A673 (cell line): ENCODE measurements around the gene MEF2B. TPM values are rescaled to one million over a fixed set of nuclear protein-coding genes. Genes with fewer than 3 reads are reported as not detected.
A peak's percentile ranks its signal among the peaks of the same experiment; 100 is the strongest.
"Not testable (repeated sequence)": the region's sequence is repeated elsewhere in the genome, so short reads cannot be mapped to it uniquely, and the experiment has no call there.

ENCODE experiments used
- BruUV-seq: library from RNA; stranded (reverse); fragments of 400-500 nt; replicated peaks from 2 replicates; lab custom pipeline; 2021; lab: Mats Ljungman, UMichigan
- CTCF ChIA-PET: fragments of 300-600 bp; sonication (Branson Sonifier 250); formaldehyde crosslinking; loops from one replicate; lab custom pipeline; 2022; ENCODE audit warnings: antibody characterized with exemption; lab: Charles Lee
- POLR2A ChIA-PET: fragments of 300-600 bp; sonication (Branson Sonifier 250); formaldehyde crosslinking; loops from one replicate; lab custom pipeline; 2022; ENCODE audit warnings: antibody characterized with exemption; ENCODE audit not compliant: low non-redundant PET; lab: Charles Lee
- DNase-seq: peaks from one replicate; pipeline ENCODE4 v3.0.0-alpha.2; 2015; ENCODE audit warnings: low spot score
- H3K27ac ChIP-seq: fragments of 200-600 bp; sonication (generic); 2 replicates; pipeline ENCODE4 v1.5.1; 2016; ENCODE audit warnings: mixed run types, low read depth, mild to moderate bottlenecking, mixed read lengths, antibody characterized with exemption, low read length; ENCODE audit not compliant: poor library complexity, severe bottlenecking
- H3K27me3 ChIP-seq: fragments of 200-600 bp; sonication (generic); replicated peaks from 2 replicates; pipeline ENCODE4 v1.6.1; 2017; ENCODE audit warnings: mixed run types, low read depth, mild to moderate bottlenecking, mixed read lengths, antibody characterized with exemption, low read length; ENCODE audit not compliant: insufficient read depth, poor library complexity
- H3K36me3 ChIP-seq: fragments of 200-600 bp; sonication (generic); 2 replicates; pipeline ENCODE4 v1.6.1; 2016; ENCODE audit warnings: mixed run types, mild to moderate bottlenecking, mixed read lengths, antibody characterized with exemption, low read length; ENCODE audit not compliant: insufficient read depth, poor library complexity, severe bottlenecking
- H3K4me1 ChIP-seq: fragments of 200-600 bp; sonication (generic); 2 replicates; pipeline ENCODE4 v1.6.1; 2017; ENCODE audit warnings: mixed run types, mild to moderate bottlenecking, mixed read lengths, antibody characterized with exemption, low read length; ENCODE audit not compliant: insufficient read depth, poor library complexity, severe bottlenecking
- H3K4me3 ChIP-seq: fragments of 200-600 bp; sonication (generic); 2 replicates; pipeline ENCODE4 v1.5.1; 2016; ENCODE audit warnings: low read depth, mixed run types, mild to moderate bottlenecking, mixed read lengths, low read length; ENCODE audit not compliant: poor library complexity, severe bottlenecking
- H3K9me3 ChIP-seq: fragments of 200-600 bp; sonication (generic); 2 replicates; pipeline ENCODE4 v1.6.1; 2016; ENCODE audit warnings: mixed run types, low read depth, mild to moderate bottlenecking, mixed read lengths, antibody characterized with exemption, low read length; ENCODE audit not compliant: poor library complexity, severe bottlenecking
- CTCF ChIP-seq: fragments of 300-800, 200-600 bp; sonication (generic); conservative IDR thresholded peaks from 2 replicates; pipeline ENCODE4 v1.5.1; 2017; ENCODE audit warnings: low read depth, mild to moderate bottlenecking, antibody characterized with exemption, low read length, moderate library complexity, mixed read lengths
- EZH2 ChIP-seq: fragments of 200-600 bp; sonication (generic); IDR thresholded peaks from 2 replicates; pipeline ENCODE4 v1.6.1; 2017; ENCODE audit warnings: borderline replicate concordance, low read depth, mild to moderate bottlenecking, mixed read lengths, antibody characterized with exemption, low read length; ENCODE audit not compliant: poor library complexity, severe bottlenecking
- intact Hi-C: fragments of 100-400 bp; cut with micrococcal nuclease; formaldehyde crosslinking; loops from one replicate; pipeline ENCODE4 v1.10.0; 2022; ENCODE audit not compliant: unreplicated experiment
- total RNA-seq: library from RNA; stranded (reverse); gene quantifications from 2 replicates; pipeline ENCODE4 v1.2.3, GENCODE V29; 2021

Gene MEF2B
- total RNA-seq, 1 experiment from 2014 or later, result 2.9 TPM

DNA sequence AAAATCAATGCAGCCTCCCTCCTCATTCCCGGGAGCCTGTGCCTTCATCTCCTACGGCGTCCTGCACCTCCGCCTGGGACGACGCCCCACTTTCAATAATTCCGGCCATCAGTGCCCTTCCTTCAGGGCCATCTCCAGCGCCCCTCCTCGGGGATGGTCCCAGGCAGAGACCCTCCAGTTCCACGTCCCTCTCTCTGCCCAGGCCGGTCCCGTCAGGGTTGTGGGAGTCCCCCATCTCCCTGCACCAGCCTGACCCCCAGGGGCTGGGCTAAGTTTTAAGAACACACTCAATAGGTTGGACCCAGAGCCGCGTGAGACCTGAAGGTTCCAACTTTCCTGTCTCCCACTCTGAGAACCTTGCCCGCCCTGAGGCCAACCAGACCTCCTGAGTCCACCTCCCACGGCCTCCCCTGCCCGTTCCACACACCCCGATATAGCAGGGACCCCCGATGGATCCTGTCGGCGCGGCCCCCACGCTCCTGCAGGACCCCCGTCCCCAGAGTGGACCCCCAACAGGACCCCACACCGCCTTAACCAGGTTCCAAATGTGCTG lies 32.4 kb downstream of the MEF2B start:
- BruUV-seq, result no TSS peak
- H3K27me3 ChIP-seq, result no peaks in the 10 kb centered on the region
- H3K36me3 ChIP-seq, result no peaks in the 10 kb centered on the region
- intact Hi-C loops, result loop anchor here (5.0 kb wide), 1 partner anchor 140 kb away; no protein-coding TSS in a partner anchor
- ChIA-PET CTCF (interaction anchor here (1.0 kb wide), 1 partner anchor 8 kb away, joined by 3 read pairs; no protein-coding TSS in a partner anchor), POLR2A (no interaction called here)
- TF ChIP-seq CTCF (no peak), EZH2 (no peak)
- peak overlapping the region; percentile 88 for H3K27ac ChIP-seq
- no peak for DNase-seq
- peak overlapping the region; percentile 72 for H3K4me3 ChIP-seq
- H3K9me3 ChIP-seq, result no peaks in the 10 kb centered on the region
- H3K4me1 ChIP-seq, result no peaks in the 10 kb centered on the region

- H3K4me1 ChIP-seq, H3K27me3 ChIP-seq, H3K9me3 ChIP-seq, POLR2A ChIA-PET, H3K27ac ChIP-seq, BruUV-seq, H3K4me3 ChIP-seq, CTCF ChIA-PET, DNase-seq, H3K36me3 ChIP-seq: not testable (repeated sequence)
- intact Hi-C loops, result loop anchor here (5.0 kb wide), 1 partner anchor 138 kb away; no protein-coding TSS in a partner anchor
These were observed 34.4 kb downstream of the MEF2B start for GRCh38 chr19:19135713-19136112.

GRCh38 chr19:19134687-19135158 lies 35.3 kb downstream of the MEF2B start:
- Histone ChIP-seq H3K27ac (no peak overlapping the region), H3K4me1 (no peaks in the 10 kb centered on the region), H3K9me3 (peaks cover 9% of the 10 kb centered on the region), H3K27me3 (no peaks in the 10 kb centered on the region), H3K36me3 (no peaks in the 10 kb centered on the region), H3K4me3 (no peak overlapping the region)
- DNase-seq, result no peak
- TF ChIP-seq EZH2, result no peak
- TF ChIP-seq CTCF, result no peak
- ChIA-PET CTCF (interaction anchor here (0.8 kb wide), 1 partner anchor 208 kb away, joined by 3 read pairs; no protein-coding TSS in a partner anchor), POLR2A (no interaction called here)
- intact Hi-C loops, result loop anchor here (5.0 kb wide), 1 partner anchor 137 kb away; no protein-coding TSS in a partner anchor
- BruUV-seq, result no TSS peak
